ENCODE measurements around the gene HINT2.

The HINT2 gene

DNA sequence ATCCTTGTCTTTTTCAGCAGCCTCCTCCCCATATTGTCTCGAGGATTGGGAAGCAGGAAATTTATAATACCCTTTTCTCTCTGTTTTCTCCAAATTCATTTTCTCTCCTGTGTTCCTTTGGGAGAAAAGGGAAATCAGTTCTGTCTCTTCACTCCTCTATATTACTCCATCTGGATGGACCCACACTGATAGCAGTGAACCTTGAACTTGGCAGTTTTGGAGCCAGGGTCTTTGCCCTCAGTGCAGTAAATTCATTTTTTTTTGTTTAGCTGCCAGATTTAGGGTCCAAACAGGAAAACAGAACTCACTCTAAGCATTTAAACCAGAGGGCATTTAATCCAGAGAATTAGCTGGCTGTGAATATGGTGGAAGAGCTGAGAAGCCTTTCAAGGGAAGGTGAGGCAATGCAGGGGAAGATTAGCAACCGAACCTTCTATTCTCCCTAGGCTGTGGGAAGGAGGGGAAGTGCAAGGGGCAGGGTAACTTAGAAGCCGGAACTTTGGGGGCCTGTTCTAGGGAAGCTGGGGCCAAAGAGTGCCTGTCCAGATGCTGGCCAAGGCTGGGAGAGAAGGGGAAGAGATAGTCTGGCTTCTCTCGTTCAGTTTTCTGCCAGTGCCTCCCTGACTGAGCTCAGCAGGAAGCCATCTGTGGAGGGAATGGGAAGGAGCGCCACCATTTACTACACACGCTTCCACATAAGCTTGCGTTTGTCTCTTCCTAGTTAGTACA, 39.8 kb downstream of the HINT2 start:
- no peak for DNase-seq (ENCODE audit: low read depth)

DNA sequence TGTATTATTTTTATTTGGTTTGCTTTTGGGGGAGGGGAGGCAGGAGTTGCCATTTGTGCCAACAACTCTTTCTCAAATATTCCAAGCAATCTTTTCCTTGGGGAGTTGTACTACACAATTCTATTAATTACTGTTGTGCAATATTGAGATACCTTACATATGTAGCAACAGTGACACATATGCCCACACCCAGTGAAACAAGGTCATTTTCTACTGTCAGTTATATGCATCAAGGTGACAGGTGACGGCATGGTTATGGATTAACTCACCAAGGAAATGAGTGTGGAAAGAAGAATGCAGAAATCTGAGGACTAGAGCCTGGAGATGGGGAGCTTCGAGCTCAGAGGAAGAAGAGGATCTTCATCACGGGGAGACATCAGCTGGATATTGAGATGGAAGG, 42.9 kb downstream of the HINT2 start:
- no peak for DNase-seq (ENCODE audit: low read depth)

DNA sequence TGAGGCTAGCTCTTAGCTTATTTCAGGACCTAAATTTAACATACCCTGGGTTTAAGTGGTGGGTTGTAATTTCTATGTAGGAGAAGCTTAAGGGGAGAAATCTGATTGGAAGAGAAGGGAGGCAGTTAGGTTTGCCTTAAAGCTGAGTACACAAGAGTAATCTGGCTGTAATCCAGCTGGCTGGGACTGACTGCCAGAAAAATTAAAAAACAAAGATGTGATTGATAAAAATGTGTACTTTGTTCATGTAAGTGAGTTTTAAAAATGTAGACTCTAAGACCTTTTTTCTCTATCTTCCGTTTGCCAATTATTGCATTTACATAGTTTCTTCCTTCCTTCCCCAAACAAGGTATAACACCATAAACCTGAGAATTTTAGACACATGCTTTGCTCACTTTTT, 43.3 kb downstream of the HINT2 start:
- no peak for DNase-seq (ENCODE audit: low read depth)

DNA sequence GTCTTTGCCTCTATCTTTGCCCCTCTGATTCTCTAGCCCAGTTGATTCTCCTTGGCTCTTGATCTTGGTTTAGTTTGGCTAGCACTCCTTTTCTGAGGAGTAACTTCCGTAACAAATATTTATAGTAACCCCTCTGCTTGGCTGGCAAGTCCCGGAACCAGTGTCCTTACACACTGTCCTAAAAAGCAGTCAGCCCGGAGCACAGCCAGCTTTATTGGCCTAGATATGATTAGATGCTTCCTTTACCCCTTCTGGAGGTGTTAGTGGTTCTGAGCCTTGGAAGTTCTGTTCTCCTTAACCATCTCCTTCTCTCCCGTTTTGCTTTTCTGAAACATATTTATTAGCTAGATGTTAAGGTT, 43.8 kb downstream of the HINT2 start:
- no peak for DNase-seq (ENCODE audit: low read depth)

DNA sequence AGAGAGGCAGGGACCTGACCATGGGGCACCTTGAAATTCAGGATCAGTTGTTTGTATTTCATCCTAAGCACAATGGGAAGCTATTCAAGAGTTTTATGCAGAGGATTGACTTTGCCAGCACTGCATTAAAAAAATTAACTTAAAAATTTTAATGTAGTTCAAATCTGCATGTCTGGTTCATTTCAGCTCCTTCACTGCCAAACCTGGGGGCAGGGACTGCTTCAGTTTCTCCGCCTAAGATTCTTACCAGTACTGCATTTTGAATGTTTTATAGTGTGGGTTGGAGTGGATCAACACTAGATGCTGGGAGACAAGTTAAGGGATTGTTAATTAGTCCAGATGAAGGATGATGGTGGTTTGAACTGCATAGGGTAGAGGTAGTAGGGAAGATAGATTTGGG, 45.1 kb downstream of the HINT2 start:
- no peak for DNase-seq (ENCODE audit: low read depth)

DNA sequence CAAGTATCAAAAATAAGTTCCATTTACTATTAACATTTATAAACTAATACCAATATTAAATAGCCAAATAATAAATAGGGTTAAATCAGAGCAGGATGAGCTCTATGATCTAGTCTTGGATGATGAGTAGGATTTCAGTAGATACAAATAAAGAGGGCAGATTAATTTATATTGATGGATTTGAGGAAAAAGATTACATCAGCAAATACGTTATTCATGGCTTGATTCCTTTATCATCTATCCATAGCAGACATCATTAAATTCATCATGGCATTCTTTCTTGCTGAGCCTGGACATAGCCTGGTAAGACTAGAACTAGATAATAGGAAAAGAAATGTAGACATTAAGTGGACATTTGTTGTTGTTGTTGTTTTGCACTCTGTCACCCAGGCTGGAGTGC, 47.4 kb downstream of the HINT2 start:
- DNase-seq (ENCODE audit: low read depth): no peak

DNA sequence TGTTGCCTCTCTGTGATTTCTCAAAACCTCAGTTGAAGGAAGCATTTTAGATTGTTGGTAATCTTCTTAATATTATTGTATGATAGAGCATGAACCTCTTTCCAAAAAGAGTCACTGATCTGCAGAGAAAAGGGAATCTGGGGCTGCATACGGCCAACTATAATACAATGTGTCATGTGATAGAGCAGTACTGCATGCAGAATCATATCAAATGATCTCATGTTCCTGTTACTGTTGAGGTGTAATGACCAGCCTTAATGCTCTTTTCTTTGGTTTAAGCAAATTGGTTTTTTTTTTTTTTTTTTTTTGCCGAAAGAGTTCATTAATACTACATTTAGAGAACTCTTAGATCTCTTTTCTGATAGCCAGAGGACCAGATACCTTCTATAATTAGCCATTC, 47.8 kb downstream of the HINT2 start:
- DNase-seq (ENCODE audit: low read depth): no peak

DNA sequence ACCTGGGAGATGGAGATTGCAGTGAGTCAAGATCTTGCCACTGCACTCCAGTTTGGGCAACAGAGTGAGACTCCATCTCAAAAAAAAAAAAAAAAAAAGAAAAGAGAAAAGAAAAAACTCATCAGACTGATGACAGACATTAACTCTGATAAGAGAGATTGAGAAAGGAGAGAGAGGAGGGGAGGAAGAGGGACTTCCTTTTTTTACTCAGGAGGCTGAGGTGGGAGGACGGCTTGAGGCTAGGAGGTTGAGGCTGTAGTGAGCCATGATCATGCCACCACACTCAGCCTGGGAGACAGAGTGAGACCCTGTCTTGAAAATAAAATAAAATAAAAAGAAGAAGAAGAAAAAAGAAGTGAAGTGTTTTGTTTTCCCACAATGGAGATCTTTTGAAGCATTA, 51.0 kb downstream of the HINT2 start:
- no peak for DNase-seq (ENCODE audit: low read depth)

DNA sequence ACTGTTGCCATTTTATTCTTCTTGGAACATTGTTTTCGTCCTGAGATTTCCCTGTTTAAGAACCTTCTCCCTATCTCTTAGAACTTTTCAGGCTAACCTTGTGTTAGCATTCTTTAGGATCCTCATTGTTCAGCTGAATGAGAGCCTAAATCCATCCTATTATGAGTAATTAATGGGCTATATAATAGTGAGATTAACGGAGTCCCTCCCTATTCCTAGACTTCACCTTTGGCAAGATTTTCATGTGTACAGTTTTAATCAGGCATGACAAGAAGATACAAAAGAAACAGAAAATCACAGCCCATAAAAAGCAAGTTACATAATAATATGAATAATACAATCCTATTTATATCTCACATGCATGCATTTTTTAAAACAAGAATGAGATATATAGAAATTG, 51.7 kb downstream of the HINT2 start:
- no peak for DNase-seq (ENCODE audit: low read depth)
